ENCODE data around the gene MYO3B. TPM values are rescaled to one million over a fixed set of nuclear protein-coding genes. Genes with fewer than 3 reads are reported as not detected.
"Not testable (repeated sequence)": the region's sequence is repeated elsewhere in the genome, so short reads cannot be mapped to it uniquely, and the experiment has no call there.

MYO3B gene
- polyA plus RNA-seq, 1 experiment: 0.10 TPM

DNA sequence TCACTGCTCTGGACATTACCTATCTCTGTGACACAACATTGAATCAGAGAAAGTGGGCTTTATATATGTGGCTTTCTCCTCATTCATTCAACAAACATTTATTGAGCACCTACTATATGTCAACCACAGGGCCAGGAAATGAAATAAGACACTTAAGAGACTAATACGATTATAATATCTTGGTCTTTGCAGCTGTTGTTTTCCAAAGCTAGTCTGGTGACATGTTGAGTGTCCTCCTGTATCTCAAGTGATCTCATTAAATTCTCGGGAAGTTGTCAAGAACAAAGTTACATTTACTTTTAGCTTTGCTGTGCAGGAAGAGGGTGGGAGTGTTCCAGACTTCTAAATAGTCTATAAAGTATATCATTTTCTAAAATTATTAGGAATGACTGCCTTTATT lies 372.6 kb downstream of the MYO3B start:
- Histone ChIP-seq H3K27ac (ENCODE audit: low read depth, low read length) (no peak overlapping the region), H3K27me3 (ENCODE audit: control insufficient read depth, insufficient read depth, low read length) (peaks cover 2% of the 10 kb centered on the region), H3K9me3 (ENCODE audit: control insufficient read depth, insufficient read depth, low read length) (no peaks in the 10 kb centered on the region), H3K4me3 (ENCODE audit: low read depth, low read length) (no peak overlapping the region)
- DNase-seq (ENCODE audit: low read depth, low spot score): no peak
- ChIA-PET POLR2A (no interaction called here), CTCF (no interaction called here)
- TF ChIP-seq, protein P1, sequence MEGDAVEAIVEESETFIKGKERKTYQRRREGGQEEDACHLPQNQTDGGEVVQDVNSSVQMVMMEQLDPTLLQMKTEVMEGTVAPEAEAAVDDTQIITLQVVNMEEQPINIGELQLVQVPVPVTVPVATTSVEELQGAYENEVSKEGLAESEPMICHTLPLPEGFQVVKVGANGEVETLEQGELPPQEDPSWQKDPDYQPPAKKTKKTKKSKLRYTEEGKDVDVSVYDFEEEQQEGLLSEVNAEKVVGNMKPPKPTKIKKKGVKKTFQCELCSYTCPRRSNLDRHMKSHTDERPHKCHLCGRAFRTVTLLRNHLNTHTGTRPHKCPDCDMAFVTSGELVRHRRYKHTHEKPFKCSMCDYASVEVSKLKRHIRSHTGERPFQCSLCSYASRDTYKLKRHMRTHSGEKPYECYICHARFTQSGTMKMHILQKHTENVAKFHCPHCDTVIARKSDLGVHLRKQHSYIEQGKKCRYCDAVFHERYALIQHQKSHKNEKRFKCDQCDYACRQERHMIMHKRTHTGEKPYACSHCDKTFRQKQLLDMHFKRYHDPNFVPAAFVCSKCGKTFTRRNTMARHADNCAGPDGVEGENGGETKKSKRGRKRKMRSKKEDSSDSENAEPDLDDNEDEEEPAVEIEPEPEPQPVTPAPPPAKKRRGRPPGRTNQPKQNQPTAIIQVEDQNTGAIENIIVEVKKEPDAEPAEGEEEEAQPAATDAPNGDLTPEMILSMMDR (IDR thresholded peaks at IDR 0.05; ENCODE audit: low read depth, low read length): no peak

DNA sequence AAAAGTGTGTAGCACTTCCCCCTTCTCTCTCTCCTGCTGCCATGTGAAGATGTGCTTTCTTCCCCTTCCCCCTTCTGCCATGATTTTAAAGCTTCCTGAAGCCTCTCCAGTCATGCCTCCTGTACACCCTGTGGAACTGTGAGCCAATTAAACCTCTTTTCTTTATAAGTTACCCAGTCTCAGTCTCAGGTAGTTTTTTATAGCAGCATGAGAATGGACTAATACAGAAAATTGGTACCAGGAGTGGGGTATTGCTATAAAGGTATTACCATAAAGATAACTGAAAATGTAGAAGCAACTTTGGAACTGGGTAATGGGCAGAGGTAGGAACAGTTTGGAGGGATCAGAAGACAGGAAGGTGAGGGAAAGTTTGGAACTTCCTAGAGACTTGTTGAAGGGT lies 374.0 kb downstream of the MYO3B start:
- H3K4me3 ChIP-seq (ENCODE audit: low read depth, low read length); H3K27me3 ChIP-seq (ENCODE audit: control insufficient read depth, insufficient read depth, low read length); POLR2A ChIA-PET; DNase-seq (ENCODE audit: low read depth, low spot score); H3K27ac ChIP-seq (ENCODE audit: low read depth, low read length); CTCF ChIA-PET; H3K9me3 ChIP-seq (ENCODE audit: control insufficient read depth, insufficient read depth, low read length): not testable (repeated sequence)

GRCh38 chr2:170553748-170554147 lies 375.8 kb downstream of the MYO3B start:
- no peak overlapping the region for H3K27ac ChIP-seq (ENCODE audit: low read depth, low read length)
- H3K4me3 ChIP-seq (ENCODE audit: low read depth, low read length): no peak overlapping the region
- POLR2A ChIA-PET: no interaction called here
- CTCF ChIA-PET: no interaction called here
- peaks cover 2% of the 10 kb centered on the region for H3K27me3 ChIP-seq (ENCODE audit: control insufficient read depth, insufficient read depth, low read length)
- no peaks in the 10 kb centered on the region for H3K9me3 ChIP-seq (ENCODE audit: control insufficient read depth, insufficient read depth, low read length)
- TF ChIP-seq, protein P1 (IDR thresholded peaks at IDR 0.05; ENCODE audit: low read depth, low read length): no peak
- DNase-seq (ENCODE audit: low read depth, low spot score): no peak

GRCh38 chr2:170554278-170554955 lies 376.5 kb downstream of the MYO3B start:
- no peak for DNase-seq (ENCODE audit: low read depth, low spot score)
- TF ChIP-seq, protein P1 (IDR thresholded peaks at IDR 0.05; ENCODE audit: low read depth, low read length): no peak
- Histone ChIP-seq H3K4me3 (ENCODE audit: low read depth, low read length) (no peak overlapping the region), H3K27me3 (ENCODE audit: control insufficient read depth, insufficient read depth, low read length) (no peaks in the 10 kb centered on the region), H3K27ac (ENCODE audit: low read depth, low read length) (no peak overlapping the region), H3K9me3 (ENCODE audit: control insufficient read depth, insufficient read depth, low read length) (no peaks in the 10 kb centered on the region)
- POLR2A ChIA-PET: no interaction called here
- CTCF ChIA-PET: no interaction called here

DNA sequence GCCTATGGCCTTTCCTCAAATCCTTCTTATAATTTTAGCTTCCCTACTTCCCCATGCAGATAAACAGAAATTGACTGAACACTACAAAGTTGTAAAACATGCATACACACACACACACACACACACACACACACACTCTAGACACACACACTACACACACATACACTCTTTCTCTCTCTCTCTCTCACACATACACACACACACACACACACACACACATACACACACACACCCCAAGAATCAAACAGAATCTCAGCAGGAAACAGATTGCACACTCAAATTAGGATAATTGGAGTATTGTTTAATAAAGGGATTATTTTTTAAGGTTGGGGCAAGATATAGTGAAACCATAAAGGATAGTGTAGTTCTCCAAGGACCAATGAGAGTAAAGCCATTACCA lies 385.0 kb downstream of the MYO3B start:
- Histone ChIP-seq H3K4me3 (ENCODE audit: low read depth, low read length) (no peak overlapping the region), H3K27ac (ENCODE audit: low read depth, low read length) (no peak overlapping the region), H3K9me3 (ENCODE audit: control insufficient read depth, insufficient read depth, low read length) (no peaks in the 10 kb centered on the region), H3K27me3 (ENCODE audit: control insufficient read depth, insufficient read depth, low read length) (no peaks in the 10 kb centered on the region)
- POLR2A ChIA-PET: interaction anchor here (0.7 kb wide), 1 partner anchor 261 kb away, joined by 3 read pairs; no protein-coding TSS in a partner anchor
- CTCF ChIA-PET: no interaction called here
- DNase-seq (ENCODE audit: low read depth, low spot score): no peak
- TF ChIP-seq, protein P1 (IDR thresholded peaks at IDR 0.05; ENCODE audit: low read depth, low read length): no peak
